ENCODE results near the gene NAGPA. TPM values are rescaled to one million over a fixed set of nuclear protein-coding genes. Genes with fewer than 3 reads are reported as not detected.

The NAGPA gene
- total RNA-seq, 1 experiment from 2014 or later: 12.5 TPM

DNA sequence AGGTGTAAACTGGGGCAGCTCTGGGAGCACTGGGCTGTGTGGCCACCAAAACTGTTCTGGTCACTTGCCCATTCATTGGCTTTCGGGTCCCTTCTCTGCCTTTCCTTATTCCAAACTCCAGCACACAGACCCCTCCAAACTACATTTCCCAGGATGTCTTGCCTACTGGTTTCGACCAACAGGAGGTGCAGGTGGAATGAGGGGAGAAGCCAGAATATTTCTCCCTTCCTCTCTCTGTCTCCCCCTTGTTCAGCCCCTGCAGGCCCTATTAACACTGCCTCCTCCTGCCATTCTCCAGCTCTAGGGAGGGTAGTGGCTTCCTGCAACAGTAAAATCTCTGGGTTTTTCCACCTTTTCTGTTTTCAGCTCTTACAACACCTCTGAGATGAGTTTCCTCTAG, 13.2 kb upstream of the NAGPA start (continued):
- TF ChIP-seq NFE2L1 (CRISPR knock-in tag; IDR thresholded peaks at IDR 0.05): no peak
- TF ChIP-seq TEAD1 (CRISPR knock-in tag; IDR thresholded peaks at IDR 0.05): no peak
- TF ChIP-seq, protein P1, sequence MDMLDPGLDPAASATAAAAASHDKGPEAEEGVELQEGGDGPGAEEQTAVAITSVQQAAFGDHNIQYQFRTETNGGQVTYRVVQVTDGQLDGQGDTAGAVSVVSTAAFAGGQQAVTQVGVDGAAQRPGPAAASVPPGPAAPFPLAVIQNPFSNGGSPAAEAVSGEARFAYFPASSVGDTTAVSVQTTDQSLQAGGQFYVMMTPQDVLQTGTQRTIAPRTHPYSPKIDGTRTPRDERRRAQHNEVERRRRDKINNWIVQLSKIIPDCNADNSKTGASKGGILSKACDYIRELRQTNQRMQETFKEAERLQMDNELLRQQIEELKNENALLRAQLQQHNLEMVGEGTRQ (CRISPR knock-in tag; IDR thresholded peaks at IDR 0.05): no peak
- TF ChIP-seq, protein P2, sequence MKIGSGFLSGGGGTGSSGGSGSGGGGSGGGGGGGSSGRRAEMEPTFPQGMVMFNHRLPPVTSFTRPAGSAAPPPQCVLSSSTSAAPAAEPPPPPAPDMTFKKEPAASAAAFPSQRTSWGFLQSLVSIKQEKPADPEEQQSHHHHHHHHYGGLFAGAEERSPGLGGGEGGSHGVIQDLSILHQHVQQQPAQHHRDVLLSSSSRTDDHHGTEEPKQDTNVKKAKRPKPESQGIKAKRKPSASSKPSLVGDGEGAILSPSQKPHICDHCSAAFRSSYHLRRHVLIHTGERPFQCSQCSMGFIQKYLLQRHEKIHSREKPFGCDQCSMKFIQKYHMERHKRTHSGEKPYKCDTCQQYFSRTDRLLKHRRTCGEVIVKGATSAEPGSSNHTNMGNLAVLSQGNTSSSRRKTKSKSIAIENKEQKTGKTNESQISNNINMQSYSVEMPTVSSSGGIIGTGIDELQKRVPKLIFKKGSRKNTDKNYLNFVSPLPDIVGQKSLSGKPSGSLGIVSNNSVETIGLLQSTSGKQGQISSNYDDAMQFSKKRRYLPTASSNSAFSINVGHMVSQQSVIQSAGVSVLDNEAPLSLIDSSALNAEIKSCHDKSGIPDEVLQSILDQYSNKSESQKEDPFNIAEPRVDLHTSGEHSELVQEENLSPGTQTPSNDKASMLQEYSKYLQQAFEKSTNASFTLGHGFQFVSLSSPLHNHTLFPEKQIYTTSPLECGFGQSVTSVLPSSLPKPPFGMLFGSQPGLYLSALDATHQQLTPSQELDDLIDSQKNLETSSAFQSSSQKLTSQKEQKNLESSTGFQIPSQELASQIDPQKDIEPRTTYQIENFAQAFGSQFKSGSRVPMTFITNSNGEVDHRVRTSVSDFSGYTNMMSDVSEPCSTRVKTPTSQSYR (CRISPR knock-in tag; IDR thresholded peaks at IDR 0.05): no peak
- no peak for TF ChIP-seq ZNF671 (CRISPR knock-in tag; IDR thresholded peaks at IDR 0.05)
- TF ChIP-seq, protein P3, sequence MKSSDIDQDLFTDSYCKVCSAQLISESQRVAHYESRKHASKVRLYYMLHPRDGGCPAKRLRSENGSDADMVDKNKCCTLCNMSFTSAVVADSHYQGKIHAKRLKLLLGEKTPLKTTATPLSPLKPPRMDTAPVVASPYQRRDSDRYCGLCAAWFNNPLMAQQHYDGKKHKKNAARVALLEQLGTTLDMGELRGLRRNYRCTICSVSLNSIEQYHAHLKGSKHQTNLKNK (CRISPR knock-in tag; IDR thresholded peaks at IDR 0.05): no peak
- no peak for TF ChIP-seq ATF1 (CRISPR knock-in tag; IDR thresholded peaks at IDR 0.05)
- TF ChIP-seq, protein P4, sequence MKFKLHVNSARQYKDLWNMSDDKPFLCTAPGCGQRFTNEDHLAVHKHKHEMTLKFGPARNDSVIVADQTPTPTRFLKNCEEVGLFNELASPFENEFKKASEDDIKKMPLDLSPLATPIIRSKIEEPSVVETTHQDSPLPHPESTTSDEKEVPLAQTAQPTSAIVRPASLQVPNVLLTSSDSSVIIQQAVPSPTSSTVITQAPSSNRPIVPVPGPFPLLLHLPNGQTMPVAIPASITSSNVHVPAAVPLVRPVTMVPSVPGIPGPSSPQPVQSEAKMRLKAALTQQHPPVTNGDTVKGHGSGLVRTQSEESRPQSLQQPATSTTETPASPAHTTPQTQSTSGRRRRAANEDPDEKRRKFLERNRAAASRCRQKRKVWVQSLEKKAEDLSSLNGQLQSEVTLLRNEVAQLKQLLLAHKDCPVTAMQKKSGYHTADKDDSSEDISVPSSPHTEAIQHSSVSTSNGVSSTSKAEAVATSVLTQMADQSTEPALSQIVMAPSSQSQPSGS (CRISPR knock-in tag; IDR thresholded peaks at IDR 0.05; ENCODE audit: borderline replicate concordance, low read depth): no peak

DNA sequence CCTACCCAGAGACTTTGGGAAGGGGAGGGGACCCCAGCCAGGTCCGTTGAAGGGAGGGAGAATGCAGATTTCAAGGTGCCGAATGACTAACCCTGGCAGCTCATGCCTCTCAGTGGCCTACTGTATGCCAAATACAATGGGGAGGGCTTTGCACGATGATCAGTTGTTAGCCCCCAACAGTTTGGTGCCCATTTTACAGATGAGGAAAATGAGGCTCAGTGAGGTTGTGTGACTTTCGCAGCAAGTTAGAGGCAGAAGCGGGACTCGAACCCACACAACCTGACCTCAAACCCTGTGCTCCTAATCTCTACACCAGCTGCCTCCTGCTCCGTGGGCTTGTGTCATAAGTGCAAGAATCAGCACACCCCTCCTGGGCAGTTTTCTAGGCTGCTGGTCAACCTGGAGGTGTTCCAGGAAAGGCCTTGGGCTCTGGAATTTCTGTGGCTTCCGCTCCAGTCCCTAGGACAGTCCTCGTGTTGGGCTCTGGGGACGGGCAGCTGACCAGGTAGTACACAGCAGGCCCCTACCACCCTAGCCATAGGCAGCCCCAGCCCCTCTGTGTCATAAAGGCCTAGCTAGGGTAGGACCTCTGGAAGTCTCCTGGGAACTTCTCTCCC, 11.9 kb upstream of the NAGPA start:
- 0 out of 2 replicates have a peak, but pooled peaks cover 4% of the 10 kb centered on the region for H3K4me1 Mint-ChIP-seq
- ChIA-PET POLR2A (no interaction called here), CTCF (interaction anchor here (0.9 to 2.9 kb wide), 4 partner anchors 11 to 39 kb away, joined by 3 to 14 read pairs (median 4); no protein-coding TSS in a partner anchor)
- H3K9me3 Mint-ChIP-seq: no peaks in the 10 kb centered on the region; the same call in 1 of the 2 replicates
- no peaks in the 10 kb centered on the region for H3K36me3 Mint-ChIP-seq
- peaks cover 11% of the 10 kb centered on the region for H3K27me3 Mint-ChIP-seq (ENCODE audit: low read depth)
- H3K27ac Mint-ChIP-seq: no peak overlapping the region
- ATAC-seq (no peak), DNase-seq (ENCODE audit: low spot score) (no peak)
- H3K4me3 Mint-ChIP-seq: no peak overlapping the region
- no peak for TF ChIP-seq NR3C1 (CRISPR knock-in tag; conservative IDR thresholded peaks at IDR 0.05; ENCODE audit: low read depth)
- TF ChIP-seq, protein P2 (CRISPR knock-in tag; IDR thresholded peaks at IDR 0.05): no peak
- no peak for TF ChIP-seq GABPB1 (CRISPR knock-in tag; IDR thresholded peaks at IDR 0.05)
- no peak for TF ChIP-seq TP53 (CRISPR knock-in tag; IDR thresholded peaks at IDR 0.05)
- TF ChIP-seq, protein P5, sequence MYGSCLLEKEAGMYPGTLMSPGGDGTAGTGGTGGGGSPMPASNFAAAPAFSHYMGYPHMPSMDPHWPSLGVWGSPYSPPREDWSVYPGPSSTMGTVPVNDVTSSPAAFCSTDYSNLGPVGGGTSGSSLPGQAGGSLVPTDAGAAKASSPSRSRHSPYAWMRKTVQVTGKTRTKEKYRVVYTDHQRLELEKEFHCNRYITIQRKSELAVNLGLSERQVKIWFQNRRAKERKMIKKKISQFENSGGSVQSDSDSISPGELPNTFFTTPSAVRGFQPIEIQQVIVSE (CRISPR knock-in tag; IDR thresholded peaks at IDR 0.05; ENCODE audit: borderline replicate concordance): no peak
- TF ChIP-seq, protein P6, sequence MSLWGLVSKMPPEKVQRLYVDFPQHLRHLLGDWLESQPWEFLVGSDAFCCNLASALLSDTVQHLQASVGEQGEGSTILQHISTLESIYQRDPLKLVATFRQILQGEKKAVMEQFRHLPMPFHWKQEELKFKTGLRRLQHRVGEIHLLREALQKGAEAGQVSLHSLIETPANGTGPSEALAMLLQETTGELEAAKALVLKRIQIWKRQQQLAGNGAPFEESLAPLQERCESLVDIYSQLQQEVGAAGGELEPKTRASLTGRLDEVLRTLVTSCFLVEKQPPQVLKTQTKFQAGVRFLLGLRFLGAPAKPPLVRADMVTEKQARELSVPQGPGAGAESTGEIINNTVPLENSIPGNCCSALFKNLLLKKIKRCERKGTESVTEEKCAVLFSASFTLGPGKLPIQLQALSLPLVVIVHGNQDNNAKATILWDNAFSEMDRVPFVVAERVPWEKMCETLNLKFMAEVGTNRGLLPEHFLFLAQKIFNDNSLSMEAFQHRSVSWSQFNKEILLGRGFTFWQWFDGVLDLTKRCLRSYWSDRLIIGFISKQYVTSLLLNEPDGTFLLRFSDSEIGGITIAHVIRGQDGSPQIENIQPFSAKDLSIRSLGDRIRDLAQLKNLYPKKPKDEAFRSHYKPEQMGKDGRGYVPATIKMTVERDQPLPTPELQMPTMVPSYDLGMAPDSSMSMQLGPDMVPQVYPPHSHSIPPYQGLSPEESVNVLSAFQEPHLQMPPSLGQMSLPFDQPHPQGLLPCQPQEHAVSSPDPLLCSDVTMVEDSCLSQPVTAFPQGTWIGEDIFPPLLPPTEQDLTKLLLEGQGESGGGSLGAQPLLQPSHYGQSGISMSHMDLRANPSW (CRISPR knock-in tag; conservative IDR thresholded peaks at IDR 0.05; ENCODE audit: low read depth): no peak
- no peak for TF ChIP-seq FOXP1 (CRISPR knock-in tag; IDR thresholded peaks at IDR 0.05; ENCODE audit: borderline replicate concordance)
- TF ChIP-seq, protein P7, sequence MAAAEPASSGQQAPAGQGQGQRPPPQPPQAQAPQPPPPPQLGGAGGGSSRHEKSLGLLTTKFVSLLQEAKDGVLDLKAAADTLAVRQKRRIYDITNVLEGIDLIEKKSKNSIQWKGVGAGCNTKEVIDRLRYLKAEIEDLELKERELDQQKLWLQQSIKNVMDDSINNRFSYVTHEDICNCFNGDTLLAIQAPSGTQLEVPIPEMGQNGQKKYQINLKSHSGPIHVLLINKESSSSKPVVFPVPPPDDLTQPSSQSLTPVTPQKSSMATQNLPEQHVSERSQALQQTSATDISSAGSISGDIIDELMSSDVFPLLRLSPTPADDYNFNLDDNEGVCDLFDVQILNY (CRISPR knock-in tag; IDR thresholded peaks at IDR 0.05): no peak
- no peak for TF ChIP-seq SMAD4 (CRISPR knock-in tag; IDR thresholded peaks at IDR 0.05)
- TF ChIP-seq MYBL2 (CRISPR knock-in tag; IDR thresholded peaks at IDR 0.05): no peak
- TF ChIP-seq, protein P8, sequence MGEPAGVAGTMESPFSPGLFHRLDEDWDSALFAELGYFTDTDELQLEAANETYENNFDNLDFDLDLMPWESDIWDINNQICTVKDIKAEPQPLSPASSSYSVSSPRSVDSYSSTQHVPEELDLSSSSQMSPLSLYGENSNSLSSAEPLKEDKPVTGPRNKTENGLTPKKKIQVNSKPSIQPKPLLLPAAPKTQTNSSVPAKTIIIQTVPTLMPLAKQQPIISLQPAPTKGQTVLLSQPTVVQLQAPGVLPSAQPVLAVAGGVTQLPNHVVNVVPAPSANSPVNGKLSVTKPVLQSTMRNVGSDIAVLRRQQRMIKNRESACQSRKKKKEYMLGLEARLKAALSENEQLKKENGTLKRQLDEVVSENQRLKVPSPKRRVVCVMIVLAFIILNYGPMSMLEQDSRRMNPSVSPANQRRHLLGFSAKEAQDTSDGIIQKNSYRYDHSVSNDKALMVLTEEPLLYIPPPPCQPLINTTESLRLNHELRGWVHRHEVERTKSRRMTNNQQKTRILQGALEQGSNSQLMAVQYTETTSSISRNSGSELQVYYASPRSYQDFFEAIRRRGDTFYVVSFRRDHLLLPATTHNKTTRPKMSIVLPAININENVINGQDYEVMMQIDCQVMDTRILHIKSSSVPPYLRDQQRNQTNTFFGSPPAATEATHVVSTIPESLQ (CRISPR knock-in tag; IDR thresholded peaks at IDR 0.05): no peak
- no peak for TF ChIP-seq NFYB (CRISPR knock-in tag; conservative IDR thresholded peaks at IDR 0.05; ENCODE audit: low read depth)
- no peak for TF ChIP-seq OVOL2 (CRISPR knock-in tag; IDR thresholded peaks at IDR 0.05; ENCODE audit: borderline replicate concordance)
- no peak for TF ChIP-seq ZNF416 (CRISPR knock-in tag; IDR thresholded peaks at IDR 0.05)

All from WTC11 (cell line).